ENCODE data around the gene EPS8. TPM values are rescaled to one million over a fixed set of nuclear protein-coding genes. Genes with fewer than 3 reads are reported as not detected.

The EPS8 gene
- total and polyA plus RNA-seq, 12 donors, result 11.4 to 76.8 (median 26.7) TPM

- intact Hi-C loops (cut with DNase I), result no loop called here
- WGBS, 4 donors, result 85 to 92% (median 85%) methylated on average over 3 of the region's 3 CpGs
- H3K4me1 ChIP-seq (replicated peaks in 1 of 2), result peaks cover 0 to 4% of the 10 kb centered on the region in 2 donors
Measured at GRCh38 chr12:15602051-15602672, 187.0 kb downstream of the EPS8 start.

GRCh38 chr12:15601210-15601800 lies 187.9 kb downstream of the EPS8 start:
- H3K27ac ChIP-seq, result no peak overlapping the region
- no peaks in the 10 kb centered on the region for H3K9me3 ChIP-seq (replicated peaks in 1 of 3)
- no peak for TF ChIP-seq CTCF (IDR thresholded peaks at IDR 0.05)
- no peak for TF ChIP-seq POLR2A (IDR thresholded peaks at IDR 0.05)
- H3K27me3 ChIP-seq, result no peaks in the 10 kb centered on the region
- intact Hi-C loops (cut with DNase I), result no loop called here
- no peak for DNase-seq
- peaks cover 0 to 3% of the 10 kb centered on the region in 2 donors for H3K4me1 ChIP-seq (replicated peaks in 1 of 2)
- H3K4me3 ChIP-seq, result no peak overlapping the region
- no peaks in the 10 kb centered on the region for H3K36me3 ChIP-seq (replicated peaks in 1 of 2)
- WGBS, 4 donors, result 88 to 96% (median 92%) methylated on average over 1 of the region's 1 CpG

More at GRCh38 chr12:15602051-15602672, 187.0 kb downstream of the EPS8 start:
- Histone ChIP-seq H3K36me3 (replicated peaks in 1 of 2) (no peaks in the 10 kb centered on the region), H3K27ac (no peak overlapping the region), H3K4me3 (no peak overlapping the region), H3K27me3 (no peaks in the 10 kb centered on the region), H3K9me3 (replicated peaks in 1 of 3) (no peaks in the 10 kb centered on the region)
- TF ChIP-seq POLR2A (IDR thresholded peaks at IDR 0.05) (no peak), CTCF (IDR thresholded peaks at IDR 0.05) (no peak)
- no peak for DNase-seq

- Histone ChIP-seq H3K9me3 (replicated peaks in 1 of 3) (no peaks in the 10 kb centered on the region), H3K4me1 (replicated peaks in 1 of 2) (no peaks in the 10 kb centered on the region), H3K36me3 (replicated peaks in 1 of 2) (no peaks in the 10 kb centered on the region), H3K27ac (no peak overlapping the region), H3K27me3 (no peaks in the 10 kb centered on the region), H3K4me3 (no peak overlapping the region)
- intact Hi-C loops (cut with DNase I), result no loop called here
- 83 to 91% (median 89%) methylated on average over 7 of the region's 7 CpGs for WGBS, 4 donors
- DNase-seq, result no peak
- no peak for TF ChIP-seq CTCF (IDR thresholded peaks at IDR 0.05)
- TF ChIP-seq POLR2A (IDR thresholded peaks at IDR 0.05), result no peak
Measured at GRCh38 chr12:15600223-15600935, 188.8 kb downstream of the EPS8 start.

GRCh38 chr12:15599266-15600037 lies 189.7 kb downstream of the EPS8 start:
- no peak overlapping the region for H3K4me3 ChIP-seq
- intact Hi-C loops (cut with DNase I), result no loop called here
- H3K4me1 ChIP-seq (replicated peaks in 1 of 2), result no peaks in the 10 kb centered on the region
- WGBS, 4 donors, result 59 to 67% (median 65%) methylated on average over 4 of the region's 4 CpGs
- TF ChIP-seq POLR2A (IDR thresholded peaks at IDR 0.05), result no peak
- TF ChIP-seq CTCF (IDR thresholded peaks at IDR 0.05), result no peak
- peak in 3 of 7 donors; percentile 17 to 19 (median 18) for DNase-seq
- H3K9me3 ChIP-seq (replicated peaks in 1 of 3), result no peaks in the 10 kb centered on the region
- H3K36me3 ChIP-seq (replicated peaks in 1 of 2), result no peaks in the 10 kb centered on the region
- peak overlapping the region in 1 of 5 donors; percentile 7 for H3K27ac ChIP-seq
- H3K27me3 ChIP-seq, result no peaks in the 10 kb centered on the region

Data from adrenal gland (tissue), 12 donors.